NCI-H128 (cell line): ENCODE results near the gene MUTYH.

Source experiments
- DNase-seq: peaks from one replicate; lab custom pipeline; 2025; ENCODE audit not compliant: unreplicated experiment; lab: John Stamatoyannopoulos, UW

MUTYH gene

GRCh38 chr1:45282351-45282750 is 57.9 kb downstream of the MUTYH start:
- DNase-seq: no peak
